ENCODE data around the gene GRHL3. TPM values are rescaled to one million over a fixed set of nuclear protein-coding genes. Genes with fewer than 3 reads are reported as not detected.

GRHL3 gene
- total RNA-seq, 4 donors from 2014 or later: not detected

GRCh38 chr1:24373710-24374109 is 54.6 kb downstream of the GRHL3 start:
- TF ChIP-seq EP300 (IDR thresholded peaks at IDR 0.05; ENCODE audit: low read depth): no peak
- no peak for TF ChIP-seq CTCF (IDR thresholded peaks at IDR 0.05)
- TF ChIP-seq POLR2A (IDR thresholded peaks at IDR 0.05): no peak
- TF ChIP-seq POLR2AphosphoS5 (IDR thresholded peaks at IDR 0.05): no peak
- intact Hi-C loops (cut with DNase I; ENCODE audit: low total_unique reads) (no loop called here), in situ Hi-C loops (cut with MboI; ENCODE audit: low pct_ligation_motif_present in 1 of 4, low pct_unique_long_range_greater_than_20kb in 1 of 4, low sequenced_read_pairs in 3 of 4) (no loop called here)
- H3K4me3 ChIP-seq: no peak overlapping the region
- no peaks in the 10 kb centered on the region for H3K27me3 ChIP-seq
- DNase-seq: no peak
- no peak overlapping the region for H3K27ac ChIP-seq
- no peaks in the 10 kb centered on the region for H3K36me3 ChIP-seq
- no peaks in the 10 kb centered on the region for H3K4me1 ChIP-seq
- 78 to 81% methylated on average over 4 to 8 of the region's 8 CpGs for WGBS, 2 donors (ENCODE audit: low coverage in 1 of 2)
- H3K9me3 ChIP-seq: no peaks in the 10 kb centered on the region

GRCh38 chr1:24374891-24375786 is 56.0 kb downstream of the GRHL3 start:
- Histone ChIP-seq H3K4me1 (peaks cover 0 to 4% (median 1%) of the 10 kb centered on the region in 4 donors), H3K27me3 (no peaks in the 10 kb centered on the region), H3K36me3 (no peaks in the 10 kb centered on the region), H3K9me3 (no peaks in the 10 kb centered on the region), H3K27ac (no peak overlapping the region), H3K4me3 (no peak overlapping the region)
- 54 to 67% methylated on average over 7 to 13 of the region's 13 CpGs for WGBS, 2 donors (ENCODE audit: low coverage in 1 of 2)
- intact Hi-C loops (cut with DNase I; ENCODE audit: low total_unique reads): no loop called here
- in situ Hi-C loops (cut with MboI; ENCODE audit: low pct_ligation_motif_present in 1 of 4, low pct_unique_long_range_greater_than_20kb in 1 of 4, low sequenced_read_pairs in 3 of 4): loop anchor here in 1 of 4 donors (25.0 kb wide), 1 partner anchor 313 kb away; no protein-coding TSS in a partner anchor
- no peak for TF ChIP-seq CTCF (IDR thresholded peaks at IDR 0.05)
- TF ChIP-seq POLR2AphosphoS5 (IDR thresholded peaks at IDR 0.05): no peak
- TF ChIP-seq POLR2A (IDR thresholded peaks at IDR 0.05): no peak
- no peak for TF ChIP-seq EP300 (IDR thresholded peaks at IDR 0.05; ENCODE audit: low read depth)
- DNase-seq: no peak

GRCh38 chr1:24379733-24380315 is 60.7 kb downstream of the GRHL3 start:
- TF ChIP-seq POLR2A (IDR thresholded peaks at IDR 0.05) (no peak), EP300 (IDR thresholded peaks at IDR 0.05; ENCODE audit: low read depth) (no peak), POLR2AphosphoS5 (IDR thresholded peaks at IDR 0.05) (no peak), CTCF (IDR thresholded peaks at IDR 0.05) (no peak)
- Histone ChIP-seq H3K36me3 (no peaks in the 10 kb centered on the region), H3K4me3 (no peak overlapping the region), H3K9me3 (no peaks in the 10 kb centered on the region), H3K27ac (no peak overlapping the region), H3K27me3 (no peaks in the 10 kb centered on the region), H3K4me1 (peaks cover 0 to 29% (median 18%) of the 10 kb centered on the region in 4 donors)
- DNase-seq: no peak
- 79 to 88% methylated on average over 8 of the region's 8 CpGs for WGBS, 2 donors (ENCODE audit: low coverage in 1 of 2)
- intact Hi-C loops (cut with DNase I; ENCODE audit: low total_unique reads) (no loop called here), in situ Hi-C loops (cut with MboI; ENCODE audit: low pct_ligation_motif_present in 1 of 4, low pct_unique_long_range_greater_than_20kb in 1 of 4, low sequenced_read_pairs in 3 of 4) (loop anchor here in 1 of 4 donors (25.0 kb wide), 1 partner anchor 318 kb away; no protein-coding TSS in a partner anchor)

- DNase-seq: no peak
- 91 to 100% methylated on average over 1 to 5 of the region's 5 CpGs for WGBS, 2 donors (ENCODE audit: low coverage in 1 of 2)
- H3K4me1 ChIP-seq: peaks cover 0 to 33% (median 18%) of the 10 kb centered on the region in 4 donors
- TF ChIP-seq POLR2AphosphoS5 (IDR thresholded peaks at IDR 0.05): no peak
- no peak for TF ChIP-seq EP300 (IDR thresholded peaks at IDR 0.05; ENCODE audit: low read depth)
- TF ChIP-seq POLR2A (IDR thresholded peaks at IDR 0.05): no peak
- no peak for TF ChIP-seq CTCF (IDR thresholded peaks at IDR 0.05)
- H3K9me3 ChIP-seq: no peaks in the 10 kb centered on the region
- no peaks in the 10 kb centered on the region for H3K27me3 ChIP-seq
- no peaks in the 10 kb centered on the region for H3K36me3 ChIP-seq
- in situ Hi-C loops (cut with MboI; ENCODE audit: low pct_ligation_motif_present in 1 of 4, low pct_unique_long_range_greater_than_20kb in 1 of 4, low sequenced_read_pairs in 3 of 4) (loop anchor here in 1 of 4 donors (25.0 kb wide), 1 partner anchor 318 kb away; no protein-coding TSS in a partner anchor), intact Hi-C loops (cut with DNase I; ENCODE audit: low total_unique reads) (no loop called here)
- H3K27ac ChIP-seq: no peak overlapping the region
- H3K4me3 ChIP-seq: no peak overlapping the region
Observed at GRCh38 chr1:24380508-24380907, 61.4 kb downstream of the GRHL3 start.

Measured in transverse colon (tissue), 4 donors.